Measurements from ENCODE around the gene TAF11.
"Not testable (repeated sequence)": the region's sequence is repeated elsewhere in the genome, so short reads cannot be mapped to it uniquely, and the experiment has no call there.

DNA sequence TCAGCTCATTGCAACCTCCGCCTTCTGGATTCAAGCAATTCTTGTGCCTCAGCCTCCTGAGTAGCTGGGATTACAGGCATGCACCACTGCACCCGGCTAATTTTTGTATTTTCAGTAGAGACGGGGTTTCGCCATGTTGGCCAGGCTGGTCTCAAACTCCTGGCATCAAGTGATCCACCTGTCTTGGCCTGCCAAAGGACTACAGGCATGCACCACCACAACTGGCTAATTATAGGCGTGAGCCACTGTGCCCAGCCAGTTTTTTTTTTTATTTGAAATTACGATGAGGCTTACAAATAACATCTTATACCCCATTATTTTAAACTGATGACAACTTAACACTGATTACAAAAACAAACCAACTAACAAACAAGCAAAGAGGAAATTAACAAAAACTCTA is 38.8 kb downstream of the TAF11 start:
- TF ChIP-seq, protein P1, sequence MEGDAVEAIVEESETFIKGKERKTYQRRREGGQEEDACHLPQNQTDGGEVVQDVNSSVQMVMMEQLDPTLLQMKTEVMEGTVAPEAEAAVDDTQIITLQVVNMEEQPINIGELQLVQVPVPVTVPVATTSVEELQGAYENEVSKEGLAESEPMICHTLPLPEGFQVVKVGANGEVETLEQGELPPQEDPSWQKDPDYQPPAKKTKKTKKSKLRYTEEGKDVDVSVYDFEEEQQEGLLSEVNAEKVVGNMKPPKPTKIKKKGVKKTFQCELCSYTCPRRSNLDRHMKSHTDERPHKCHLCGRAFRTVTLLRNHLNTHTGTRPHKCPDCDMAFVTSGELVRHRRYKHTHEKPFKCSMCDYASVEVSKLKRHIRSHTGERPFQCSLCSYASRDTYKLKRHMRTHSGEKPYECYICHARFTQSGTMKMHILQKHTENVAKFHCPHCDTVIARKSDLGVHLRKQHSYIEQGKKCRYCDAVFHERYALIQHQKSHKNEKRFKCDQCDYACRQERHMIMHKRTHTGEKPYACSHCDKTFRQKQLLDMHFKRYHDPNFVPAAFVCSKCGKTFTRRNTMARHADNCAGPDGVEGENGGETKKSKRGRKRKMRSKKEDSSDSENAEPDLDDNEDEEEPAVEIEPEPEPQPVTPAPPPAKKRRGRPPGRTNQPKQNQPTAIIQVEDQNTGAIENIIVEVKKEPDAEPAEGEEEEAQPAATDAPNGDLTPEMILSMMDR (IDR thresholded peaks at IDR 0.05): not testable (repeated sequence)
- TF ChIP-seq ZFX (IDR thresholded peaks at IDR 0.05; ENCODE audit: borderline replicate concordance): not testable (repeated sequence)
